ENCODE measurements around the gene CCDC3. TPM values are rescaled to one million over a fixed set of nuclear protein-coding genes. Genes with fewer than 3 reads are reported as not detected.

CCDC3 gene
- total RNA-seq, 1 donor from 2014 or later = 14.1 TPM

DNA sequence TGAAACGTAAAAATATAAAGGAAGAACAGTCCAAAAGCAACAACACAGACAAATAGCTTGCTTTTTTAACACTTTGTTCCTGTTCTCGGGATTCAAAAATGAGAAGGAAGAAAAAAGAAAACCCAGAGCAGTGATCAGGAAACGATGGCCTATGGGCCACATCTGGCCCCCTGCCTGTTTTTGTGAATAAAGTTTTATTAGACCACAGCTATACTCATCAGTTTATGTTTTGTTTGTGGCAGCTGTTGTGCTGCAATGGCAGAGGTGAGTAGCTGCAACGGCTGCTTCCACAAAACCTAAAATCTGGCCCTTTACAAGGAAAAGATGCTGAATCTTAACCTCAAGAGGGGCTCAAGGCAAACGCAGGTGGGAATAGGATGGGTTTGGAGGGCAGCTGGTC is 96.4 kb downstream of the CCDC3 start:
- Mint-ChIP-seq H3K4me1 (ENCODE audit: unreplicated experiment) (peaks cover 47% of the 10 kb centered on the region), H3K4me3 (ENCODE audit: unreplicated experiment) (no peak overlapping the region)
- peak; percentile 42 for DNase-seq (ENCODE audit: extremely low spot score, unreplicated experiment)

DNA sequence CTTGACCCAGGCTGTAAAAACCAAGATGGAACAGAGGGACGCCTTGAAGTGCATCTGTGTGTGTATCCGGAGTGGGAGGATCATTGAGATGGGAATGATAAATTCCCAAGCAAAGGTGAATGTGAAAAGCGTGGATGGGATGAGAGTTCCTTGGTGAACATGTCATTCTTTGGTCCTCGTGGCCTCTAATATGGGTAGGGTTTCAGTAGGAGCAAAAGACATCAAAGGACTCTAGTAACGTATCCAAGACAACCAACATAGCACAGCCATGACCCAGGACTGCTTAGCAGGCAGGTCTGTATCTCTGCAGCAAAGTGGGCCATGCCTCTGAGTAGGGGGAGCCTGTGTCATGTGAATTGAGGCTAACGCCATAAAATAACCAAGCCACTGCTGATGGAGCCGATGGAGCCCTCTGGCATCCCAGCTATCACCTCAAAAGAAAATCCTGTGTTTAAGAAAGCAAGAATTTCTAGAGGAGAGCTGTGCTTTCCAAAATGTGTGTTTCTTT is 98.6 kb downstream of the CCDC3 start:
- no peak for TF ChIP-seq CTCF (IDR thresholded peaks at IDR 0.05)
- DNase-seq (ENCODE audit: extremely low spot score, unreplicated experiment) = no peak
- Mint-ChIP-seq H3K27ac (ENCODE audit: unreplicated experiment) (no peak overlapping the region), H3K9me3 (ENCODE audit: unreplicated experiment) (peaks cover 5% of the 10 kb centered on the region), H3K4me1 (ENCODE audit: unreplicated experiment) (peaks cover 38% of the 10 kb centered on the region), H3K4me3 (ENCODE audit: unreplicated experiment) (no peak overlapping the region), H3K27me3 (ENCODE audit: unreplicated experiment) (no peaks in the 10 kb centered on the region), H3K36me3 (ENCODE audit: unreplicated experiment) (peaks cover 4% of the 10 kb centered on the region)

More for the DNA sequence above, 96.4 kb downstream of the CCDC3 start:
- peak overlapping the region; percentile 87 for H3K27ac Mint-ChIP-seq (ENCODE audit: unreplicated experiment)
- no peaks in the 10 kb centered on the region for H3K27me3 Mint-ChIP-seq (ENCODE audit: unreplicated experiment)
- peaks cover 5% of the 10 kb centered on the region for H3K9me3 Mint-ChIP-seq (ENCODE audit: unreplicated experiment)
- no peak for TF ChIP-seq CTCF (IDR thresholded peaks at IDR 0.05)
- peaks cover 4% of the 10 kb centered on the region for H3K36me3 Mint-ChIP-seq (ENCODE audit: unreplicated experiment)

DNA sequence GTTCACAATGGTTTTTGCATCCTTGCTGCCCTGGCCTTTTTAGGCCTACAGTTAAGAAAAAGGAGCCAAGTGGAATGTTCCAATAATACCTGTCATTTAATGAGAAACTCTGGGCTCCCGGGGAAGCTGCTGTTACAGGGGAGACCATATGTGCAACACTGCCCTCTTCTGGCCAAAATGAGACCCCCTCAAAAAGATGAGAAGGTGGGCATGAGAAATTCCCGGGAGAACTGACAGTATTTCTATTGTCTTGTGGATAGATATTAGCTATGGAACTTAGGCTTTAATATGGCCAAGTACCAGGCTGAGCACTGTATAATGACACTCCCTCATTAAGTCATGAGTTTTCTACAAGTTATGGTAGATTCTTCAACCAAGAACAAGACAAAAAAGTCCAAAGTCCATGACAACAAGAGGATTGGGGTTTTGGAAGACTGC is 99.4 kb downstream of the CCDC3 start:
- H3K9me3 Mint-ChIP-seq (ENCODE audit: unreplicated experiment) = peaks cover 5% of the 10 kb centered on the region
- no peak for DNase-seq (ENCODE audit: extremely low spot score, unreplicated experiment)
- H3K36me3 Mint-ChIP-seq (ENCODE audit: unreplicated experiment) = peaks cover 4% of the 10 kb centered on the region
- peak; percentile 82 for TF ChIP-seq CTCF (IDR thresholded peaks at IDR 0.05)
- no peak overlapping the region for H3K4me3 Mint-ChIP-seq (ENCODE audit: unreplicated experiment)
- H3K27ac Mint-ChIP-seq (ENCODE audit: unreplicated experiment) = no peak overlapping the region
- peaks cover 33% of the 10 kb centered on the region for H3K4me1 Mint-ChIP-seq (ENCODE audit: unreplicated experiment)
- no peaks in the 10 kb centered on the region for H3K27me3 Mint-ChIP-seq (ENCODE audit: unreplicated experiment)

- DNase-seq (ENCODE audit: extremely low spot score, unreplicated experiment) = no peak
- Mint-ChIP-seq H3K4me3 (ENCODE audit: unreplicated experiment) (no peak overlapping the region), H3K36me3 (ENCODE audit: unreplicated experiment) (no peaks in the 10 kb centered on the region), H3K4me1 (ENCODE audit: unreplicated experiment) (peaks cover 15% of the 10 kb centered on the region), H3K27me3 (ENCODE audit: unreplicated experiment) (peaks cover 5% of the 10 kb centered on the region), H3K9me3 (ENCODE audit: unreplicated experiment) (peaks cover under 1% of the 10 kb centered on the region), H3K27ac (ENCODE audit: unreplicated experiment) (no peak overlapping the region)
- TF ChIP-seq CTCF (IDR thresholded peaks at IDR 0.05) = no peak
These were observed 102.0 kb downstream of the CCDC3 start for GRCh38 chr10:12899546-12899945.

- Mint-ChIP-seq H3K4me3 (ENCODE audit: unreplicated experiment) (no peak overlapping the region), H3K36me3 (ENCODE audit: unreplicated experiment) (no peaks in the 10 kb centered on the region), H3K4me1 (ENCODE audit: unreplicated experiment) (peaks cover 6% of the 10 kb centered on the region), H3K27me3 (ENCODE audit: unreplicated experiment) (peaks cover 8% of the 10 kb centered on the region), H3K27ac (ENCODE audit: unreplicated experiment) (no peak overlapping the region), H3K9me3 (ENCODE audit: unreplicated experiment) (peaks cover 7% of the 10 kb centered on the region)
- no peak for DNase-seq (ENCODE audit: extremely low spot score, unreplicated experiment)
- TF ChIP-seq CTCF (IDR thresholded peaks at IDR 0.05) = no peak
These were observed 103.2 kb downstream of the CCDC3 start for GRCh38 chr10:12898271-12898670.

Data from osteocyte (in vitro differentiated cells).